H1 (cell line): Measurements from ENCODE around the gene PLAA.

ENCODE experiments used
- CEBPB ChIP-seq: IDR thresholded peaks from 2 replicates; pipeline ENCODE4 v1.6.1; 2012; ENCODE audit warnings: low read depth, low read length
- POLR2AphosphoS5 ChIP-seq: IDR thresholded peaks from 2 replicates; pipeline ENCODE4 v1.6.1; 2011; ENCODE audit warnings: low read depth, low read length
- TF ChIP-seq, protein P1 (sequence below): IDR thresholded peaks from 2 replicates; pipeline ENCODE4 v1.6.1; 2011; ENCODE audit warnings: low read depth, mild to moderate bottlenecking, low read length; ENCODE audit not compliant: insufficient read depth
- TF ChIP-seq, protein P2 (sequence below): IDR thresholded peaks from 2 replicates; pipeline ENCODE4 v1.6.1; 2011; ENCODE audit warnings: low read length, improper control_type of control experiment

DNA sequence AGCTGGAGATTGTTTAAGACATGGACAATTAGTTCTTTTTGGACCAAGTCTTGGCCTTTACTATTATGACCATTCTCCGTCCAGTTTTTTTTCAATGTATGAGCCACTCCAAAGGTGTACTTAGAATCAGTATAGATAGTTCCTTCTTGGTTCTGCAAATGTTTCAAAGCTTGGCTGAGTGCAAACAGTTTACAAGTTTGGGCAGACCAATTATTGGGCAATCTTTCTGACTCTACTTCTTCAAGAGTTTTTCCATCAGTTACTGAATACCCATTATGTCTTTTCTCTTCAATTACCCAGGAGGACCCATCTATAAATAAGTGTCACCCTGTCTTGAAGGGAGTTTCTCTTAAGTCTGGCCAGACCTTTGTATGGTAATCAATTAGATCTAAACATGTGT is 24.7 kb upstream of the PLAA start:
- TF ChIP-seq POLR2AphosphoS5, result no peak
- no peak for TF ChIP-seq CEBPB
- TF ChIP-seq, protein P1, sequence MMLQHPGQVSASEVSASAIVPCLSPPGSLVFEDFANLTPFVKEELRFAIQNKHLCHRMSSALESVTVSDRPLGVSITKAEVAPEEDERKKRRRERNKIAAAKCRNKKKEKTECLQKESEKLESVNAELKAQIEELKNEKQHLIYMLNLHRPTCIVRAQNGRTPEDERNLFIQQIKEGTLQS, result no peak
- TF ChIP-seq, protein P2, sequence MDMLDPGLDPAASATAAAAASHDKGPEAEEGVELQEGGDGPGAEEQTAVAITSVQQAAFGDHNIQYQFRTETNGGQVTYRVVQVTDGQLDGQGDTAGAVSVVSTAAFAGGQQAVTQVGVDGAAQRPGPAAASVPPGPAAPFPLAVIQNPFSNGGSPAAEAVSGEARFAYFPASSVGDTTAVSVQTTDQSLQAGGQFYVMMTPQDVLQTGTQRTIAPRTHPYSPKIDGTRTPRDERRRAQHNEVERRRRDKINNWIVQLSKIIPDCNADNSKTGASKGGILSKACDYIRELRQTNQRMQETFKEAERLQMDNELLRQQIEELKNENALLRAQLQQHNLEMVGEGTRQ, result no peak
